AG09309 (cell line): ENCODE results near the gene MEST.

Experiments
- DNase-seq: peaks from one replicate; pipeline ENCODE4 v3.0.0-alpha.2; 2010; ENCODE audit warnings: low read depth
- H3K4me3 ChIP-seq: 2 replicates; pipeline ENCODE4 v1.5.1; 2011; ENCODE audit warnings: mild to moderate bottlenecking, low read depth, low read length, moderate library complexity; ENCODE audit not compliant: control insufficient read depth
- CTCF ChIP-seq: IDR thresholded peaks from 2 replicates; pipeline ENCODE4 v1.5.1; 2011; ENCODE audit warnings: mild to moderate bottlenecking, low read depth, low read length, inconsistent platforms; ENCODE audit not compliant: insufficient read depth, control insufficient read depth; ENCODE audit errors: missing control alignments

The MEST gene

GRCh38 chr7:130454959-130455358, 36.9 kb upstream of the MEST start:
- no peak for DNase-seq
- TF ChIP-seq CTCF, result no peak
- H3K4me3 ChIP-seq, result no peak overlapping the region

GRCh38 chr7:130458257-130458656, 33.6 kb upstream of the MEST start:
- no peak for TF ChIP-seq CTCF
- no peak overlapping the region for H3K4me3 ChIP-seq
- no peak for DNase-seq

- no peak for DNase-seq
- H3K4me3 ChIP-seq, result no peak overlapping the region
- TF ChIP-seq CTCF, result no peak
These were observed 30.6 kb upstream of the MEST start for GRCh38 chr7:130461272-130461671.

- no peak overlapping the region for H3K4me3 ChIP-seq
- no peak for TF ChIP-seq CTCF
- no peak for DNase-seq
These were observed 28.1 kb upstream of the MEST start for GRCh38 chr7:130463553-130464434.

- DNase-seq, result no peak
- no peak for TF ChIP-seq CTCF
- no peak overlapping the region for H3K4me3 ChIP-seq
These were observed 23.3 kb upstream of the MEST start for GRCh38 chr7:130468612-130469011.

GRCh38 chr7:130471974-130472373, 19.9 kb upstream of the MEST start:
- no peak overlapping the region for H3K4me3 ChIP-seq
- TF ChIP-seq CTCF, result no peak
- no peak for DNase-seq
